Measurements from ENCODE around the gene TRMT13.
A peak's percentile ranks its signal among the peaks of the same experiment; 100 is the strongest.

Gene TRMT13

DNA sequence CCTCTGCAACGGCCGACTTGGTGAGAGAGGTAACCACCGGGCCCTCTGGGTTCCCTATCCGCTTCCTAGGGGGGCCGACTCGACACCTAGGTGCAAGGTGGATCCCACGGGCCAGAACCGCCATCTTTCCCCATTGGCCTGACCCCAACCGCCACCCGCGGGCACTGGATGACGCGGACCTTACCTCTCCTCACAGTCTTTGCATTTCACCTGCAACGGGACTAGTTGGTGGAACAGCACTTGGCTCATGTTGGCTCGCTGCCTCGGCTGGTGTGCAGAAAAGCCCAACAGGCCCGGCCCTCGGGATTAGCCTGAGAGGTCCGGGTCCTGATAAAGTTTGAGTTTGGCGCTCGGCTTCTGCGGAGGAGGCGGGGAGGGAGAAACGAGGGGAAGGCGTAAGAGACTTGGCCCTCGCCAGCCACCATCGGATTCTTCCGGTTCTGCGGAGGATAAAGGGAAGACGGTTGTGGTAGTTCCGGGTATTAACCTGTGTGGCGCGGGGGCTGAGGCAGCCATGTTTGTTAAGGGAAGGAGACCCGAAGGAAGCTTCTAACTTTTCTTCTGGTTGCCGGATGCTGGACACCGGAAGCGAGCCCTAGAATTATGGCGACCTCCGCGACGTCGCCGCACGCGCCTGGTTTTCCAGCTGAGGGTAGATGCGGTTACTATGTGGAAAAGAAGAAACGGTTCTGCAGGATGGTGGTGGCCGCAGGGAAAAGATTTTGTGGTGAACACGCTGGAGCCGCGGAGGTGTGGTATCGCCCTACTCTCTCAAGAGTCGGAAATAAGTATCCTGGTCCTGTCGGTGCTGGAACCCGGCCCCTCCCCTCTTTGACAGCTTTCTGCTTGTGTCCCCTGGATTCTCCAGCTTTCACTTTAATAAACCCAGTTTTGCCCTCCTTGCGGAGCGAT, at the start of gene TRMT13, which contains the start of gene SASS6:
Gene TRMT13 (plus strand): TSS at position 598 of the 912 bp plus-strand sequence. CDS start 6 bp downstream, at position 604.
Gene SASS6 (minus strand): TSS at position 365 of the 912 bp plus-strand sequence. CDS start 116 bp downstream, at position 249.
- TF ChIP-seq CTCF (IDR thresholded peaks at IDR 0.05; ENCODE audit: low read length, missing control alignments), result no peak
- DNase-seq (ENCODE audit: low read depth), result peak; percentile 99
- peak within 1 kb of the TSS; percentile 95 for H3K4me3 ChIP-seq (replicated peaks; ENCODE audit: low read depth, low read length)

- TF ChIP-seq CTCF (IDR thresholded peaks at IDR 0.05; ENCODE audit: low read length, missing control alignments), result no peak
- DNase-seq (ENCODE audit: low read depth), result no peak
- no peak overlapping the region for H3K4me3 ChIP-seq (replicated peaks; ENCODE audit: low read depth, low read length)
Measured at GRCh38 chr1:100087396-100087795, 45.6 kb upstream of the TRMT13 start.

DNA sequence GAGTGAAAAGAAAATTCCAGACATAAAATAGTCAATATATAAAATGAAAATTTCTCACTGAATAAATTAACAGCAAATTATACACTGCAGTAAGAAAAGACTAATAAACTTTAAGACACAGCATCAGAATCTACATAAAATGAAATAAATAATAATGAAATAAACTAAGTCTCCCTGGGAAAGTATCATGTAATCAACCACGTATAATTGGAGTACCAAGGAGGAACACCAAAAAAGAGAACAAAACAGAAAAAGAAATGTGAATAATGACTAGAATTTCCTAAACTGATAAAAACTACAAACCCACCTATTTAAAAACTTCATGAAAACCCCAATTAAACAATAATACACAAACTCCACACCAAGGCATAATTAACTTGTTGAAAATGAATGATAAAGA, 43.9 kb upstream of the TRMT13 start:
- no peak for TF ChIP-seq CTCF (IDR thresholded peaks at IDR 0.05; ENCODE audit: low read length, missing control alignments)
- no peak overlapping the region for H3K4me3 ChIP-seq (replicated peaks; ENCODE audit: low read depth, low read length)
- DNase-seq (ENCODE audit: low read depth), result no peak

DNA sequence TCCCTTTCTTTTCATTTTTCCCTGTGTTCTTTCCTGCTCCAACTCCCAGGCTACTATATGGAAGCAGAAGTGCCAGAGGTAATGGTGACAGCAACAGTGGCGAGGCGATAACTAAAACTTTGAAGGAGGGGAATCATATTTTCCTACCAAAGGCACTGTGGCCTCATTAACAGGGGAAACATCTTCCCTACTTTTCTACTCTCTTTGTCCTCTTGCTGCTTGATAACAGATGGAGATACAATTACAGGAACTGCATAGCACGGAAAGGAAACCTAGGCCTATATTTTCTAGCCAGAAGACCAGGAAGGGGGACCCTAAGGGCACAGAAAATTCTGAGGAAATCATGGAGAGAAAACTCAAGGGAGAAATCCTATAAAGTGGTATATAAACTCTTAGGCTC, 42.5 kb upstream of the TRMT13 start:
- TF ChIP-seq CTCF (IDR thresholded peaks at IDR 0.05; ENCODE audit: low read length, missing control alignments), result no peak
- no peak overlapping the region for H3K4me3 ChIP-seq (replicated peaks; ENCODE audit: low read depth, low read length)
- DNase-seq (ENCODE audit: low read depth), result no peak

DNA sequence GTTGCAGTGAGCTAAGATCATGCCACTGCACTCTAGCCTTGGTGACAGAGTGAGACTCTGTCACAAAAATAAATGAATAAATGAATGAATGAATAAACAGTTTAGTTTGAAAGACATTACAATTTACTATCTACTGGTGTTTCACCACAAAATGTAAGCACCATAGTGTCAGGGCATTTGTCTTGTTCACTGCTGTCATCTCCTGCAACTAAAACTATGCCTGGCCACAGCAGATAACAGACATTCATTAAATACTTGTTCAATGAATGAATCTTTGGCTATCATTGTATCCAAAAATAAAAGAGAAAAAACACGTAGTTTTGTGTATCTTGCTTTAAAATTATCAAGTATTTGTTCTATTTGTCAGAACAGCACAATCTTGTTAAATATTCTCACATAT, 32.8 kb upstream of the TRMT13 start:
- TF ChIP-seq CTCF (IDR thresholded peaks at IDR 0.05; ENCODE audit: low read length, missing control alignments), result no peak
- no peak overlapping the region for H3K4me3 ChIP-seq (replicated peaks; ENCODE audit: low read depth, low read length)
- DNase-seq (ENCODE audit: low read depth), result peak; percentile 75

GRCh38 chr1:100101564-100101963, 31.4 kb upstream of the TRMT13 start:
- no peak for DNase-seq (ENCODE audit: low read depth)
- TF ChIP-seq CTCF (IDR thresholded peaks at IDR 0.05; ENCODE audit: low read length, missing control alignments), result no peak
- no peak overlapping the region for H3K4me3 ChIP-seq (replicated peaks; ENCODE audit: low read depth, low read length)

Measured in fibroblast of pulmonary artery (primary cell).